Measurements from ENCODE around the gene ARRDC5. TPM values are rescaled to one million over a fixed set of nuclear protein-coding genes. Genes with fewer than 3 reads are reported as not detected.
"Not testable (repeated sequence)": the region's sequence is repeated elsewhere in the genome, so short reads cannot be mapped to it uniquely, and the experiment has no call there.

The ARRDC5 gene
- under 1 TPM in 3 of 4 donors, not detected in 1; 0.44 to 0.90 (median 0.63) TPM for total RNA-seq

DNA sequence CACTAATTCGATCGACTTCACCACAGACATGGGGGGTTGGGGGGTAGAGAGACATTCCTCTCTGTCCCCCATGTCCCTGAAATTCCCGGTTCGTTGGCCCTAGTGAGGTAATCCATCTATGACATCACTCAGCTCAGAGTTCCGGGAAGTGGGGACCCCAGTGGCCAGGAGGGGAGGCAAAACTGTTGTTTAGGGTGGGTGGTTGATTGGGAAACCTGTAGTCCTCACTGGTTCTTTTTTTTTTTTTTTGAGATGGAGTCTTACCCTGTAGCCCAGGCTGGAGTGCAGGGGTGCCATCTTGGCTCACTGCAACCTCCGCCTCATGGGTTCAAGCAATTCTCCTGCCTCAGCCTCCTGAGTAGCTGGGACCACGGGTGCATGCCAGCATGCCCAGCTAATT, at the start of gene ARRDC5:
Gene ARRDC5, minus strand, starts transcription at position 101 of the 400 bp plus-strand sequence. Its CDS starts 71 bp downstream, at position 30.
- no peaks in the 10 kb centered on the region for H3K9me3 ChIP-seq
- TF ChIP-seq POLR2A (IDR thresholded peaks at IDR 0.05) (no peak), EP300 (IDR thresholded peaks at IDR 0.05) (no peak), CTCF (IDR thresholded peaks at IDR 0.05) (no peak)
- H3K36me3 ChIP-seq, result no peaks in the 10 kb centered on the region
- no peaks in the 10 kb centered on the region for H3K27me3 ChIP-seq
- no peak for DNase-seq (ENCODE audit: low spot score in 2 of 2)
- H3K4me1 ChIP-seq, result no peaks in the 10 kb centered on the region
- 76 to 84% methylated on average over 7 of the region's 7 CpGs for WGBS, 2 donors
- H3K27ac ChIP-seq, result no peak within 1 kb of the TSS
- no peak within 1 kb of the TSS for H3K4me3 ChIP-seq

DNA sequence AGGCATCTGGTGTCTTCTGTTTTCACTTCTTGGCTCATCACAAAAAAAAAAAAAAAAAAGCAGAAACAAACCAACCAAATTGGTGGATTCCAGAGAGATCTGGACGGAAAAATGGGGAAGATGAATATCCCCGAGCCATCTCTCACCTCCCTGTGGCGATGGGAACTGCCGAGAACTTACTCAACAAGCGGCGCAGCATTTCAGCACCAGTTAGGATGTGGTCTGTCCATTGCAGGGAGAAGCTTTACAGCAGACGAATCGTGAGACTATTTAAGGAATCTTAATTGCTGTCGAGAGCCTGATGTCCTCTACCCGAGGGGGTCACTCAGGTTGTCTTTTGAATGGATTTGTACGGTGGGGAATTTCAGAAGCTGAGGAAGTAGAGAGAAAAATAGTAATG, 49.0 kb upstream of the ARRDC5 start:
- H3K9me3 ChIP-seq, result no peaks in the 10 kb centered on the region
- no peaks in the 10 kb centered on the region for H3K27me3 ChIP-seq
- TF ChIP-seq POLR2A (IDR thresholded peaks at IDR 0.05), result no peak
- no peak for TF ChIP-seq CTCF (IDR thresholded peaks at IDR 0.05)
- no peak for TF ChIP-seq EP300 (IDR thresholded peaks at IDR 0.05)
- no peak overlapping the region for H3K4me3 ChIP-seq
- peaks cover 0 to 8% (median 0%) of the 10 kb centered on the region in 3 donors for H3K36me3 ChIP-seq
- no peak for DNase-seq (ENCODE audit: low spot score in 2 of 2)
- no peaks in the 10 kb centered on the region for H3K4me1 ChIP-seq
- WGBS, 2 donors, result 74 to 78% methylated on average over 11 of the region's 11 CpGs
- H3K27ac ChIP-seq, result no peak overlapping the region

- 94 to 95% methylated on average over 23 of the region's 23 CpGs for WGBS, 2 donors
- not testable (repeated sequence) for H3K9me3 ChIP-seq; H3K27ac ChIP-seq; H3K4me1 ChIP-seq; DNase-seq (ENCODE audit: low spot score in 2 of 2); H3K4me3 ChIP-seq; H3K36me3 ChIP-seq; H3K27me3 ChIP-seq
These were observed 48.0 kb upstream of the ARRDC5 start for GRCh38 chr19:4950650-4951049.

DNA sequence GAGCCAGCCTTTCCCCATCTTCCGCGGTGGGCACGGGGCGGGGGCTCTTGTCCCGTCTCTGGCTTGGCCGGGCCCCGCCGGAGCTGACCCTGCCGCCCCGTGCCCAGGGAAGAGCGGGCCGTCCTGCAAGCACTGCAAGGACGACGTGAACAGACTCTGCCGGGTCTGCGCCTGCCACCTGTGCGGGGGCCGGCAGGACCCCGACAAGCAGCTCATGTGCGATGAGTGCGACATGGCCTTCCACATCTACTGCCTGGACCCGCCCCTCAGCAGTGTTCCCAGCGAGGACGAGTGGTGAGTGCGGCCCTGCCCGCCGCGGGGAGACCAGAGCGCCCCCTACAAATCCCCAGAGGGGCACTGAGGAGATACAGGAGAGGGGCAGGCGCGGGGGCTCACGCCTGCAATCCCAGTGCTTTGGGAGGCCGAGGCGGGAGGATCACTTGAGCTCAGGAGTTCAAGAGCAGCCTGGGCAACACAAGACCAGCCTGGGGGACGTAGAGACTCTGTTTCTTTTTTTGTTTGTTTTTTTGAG, 39.0 kb upstream of the ARRDC5 start:
- not testable (repeated sequence) for DNase-seq (ENCODE audit: low spot score in 2 of 2)

GRCh38 chr19:4939466-4939865, 36.8 kb upstream of the ARRDC5 start:
- 87 to 95% methylated on average over 7 of the region's 7 CpGs for WGBS, 2 donors
- DNase-seq (ENCODE audit: low spot score in 2 of 2), result no peak
- no peak overlapping the region for H3K4me3 ChIP-seq
- no peaks in the 10 kb centered on the region for H3K36me3 ChIP-seq
- no peak overlapping the region for H3K27ac ChIP-seq
- TF ChIP-seq CTCF (IDR thresholded peaks at IDR 0.05), result no peak
- no peaks in the 10 kb centered on the region for H3K4me1 ChIP-seq
- H3K9me3 ChIP-seq, result no peaks in the 10 kb centered on the region
- no peaks in the 10 kb centered on the region for H3K27me3 ChIP-seq

More for the DNA sequence above, 39.0 kb upstream of the ARRDC5 start:
- H3K27ac ChIP-seq, H3K36me3 ChIP-seq, H3K4me1 ChIP-seq, H3K9me3 ChIP-seq, H3K4me3 ChIP-seq, H3K27me3 ChIP-seq: not testable (repeated sequence)
- WGBS, 2 donors, result 93 to 94% methylated on average over 27 to 32 of the region's 35 CpGs

DNA sequence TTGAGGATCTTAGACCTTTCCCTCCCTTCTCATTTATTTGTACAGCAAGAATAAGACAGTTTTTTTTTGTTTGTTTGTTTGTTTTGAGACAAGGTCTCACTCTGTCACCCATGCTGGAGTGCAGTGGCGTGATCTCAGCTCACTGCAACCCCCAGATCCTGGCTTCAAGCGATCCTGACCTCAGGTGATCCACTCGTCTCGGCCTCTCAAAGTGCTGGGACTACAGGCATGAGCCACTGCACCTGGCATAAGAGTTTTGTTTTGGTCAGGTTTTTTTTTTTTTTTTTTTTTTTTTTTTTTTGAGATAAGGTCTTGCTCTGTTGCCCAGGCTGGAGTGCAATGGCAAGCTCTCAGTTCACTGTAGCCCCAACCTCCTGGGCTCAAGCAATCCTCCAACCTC, 35.8 kb upstream of the ARRDC5 start:
- WGBS, 2 donors, result 92 to 97% methylated on average over 4 of the region's 4 CpGs
- not testable (repeated sequence) for H3K4me3 ChIP-seq

GRCh38 chr19:4937060-4937459, 34.4 kb upstream of the ARRDC5 start:
- TF ChIP-seq POLR2A (IDR thresholded peaks at IDR 0.05), result no peak
- no peak for TF ChIP-seq CTCF (IDR thresholded peaks at IDR 0.05)
- no peak for TF ChIP-seq EP300 (IDR thresholded peaks at IDR 0.05)
- Histone ChIP-seq H3K27ac (no peak overlapping the region), H3K4me3 (no peak overlapping the region), H3K4me1 (no peaks in the 10 kb centered on the region), H3K9me3 (no peaks in the 10 kb centered on the region), H3K27me3 (no peaks in the 10 kb centered on the region), H3K36me3 (no peaks in the 10 kb centered on the region)
- 89 to 90% methylated on average over 7 of the region's 7 CpGs for WGBS, 2 donors
- DNase-seq (ENCODE audit: low spot score in 2 of 2), result no peak

More for the DNA sequence above, 35.8 kb upstream of the ARRDC5 start:
- not testable (repeated sequence) for H3K9me3 ChIP-seq; DNase-seq (ENCODE audit: low spot score in 2 of 2); H3K36me3 ChIP-seq; H3K27ac ChIP-seq; H3K4me1 ChIP-seq; H3K27me3 ChIP-seq

Data from tibial nerve (tissue), 4 donors.